Fibroblast of lung (primary cell): Measurements from ENCODE around the gene PPARG. TPM values are rescaled to one million over a fixed set of nuclear protein-coding genes. Genes with fewer than 3 reads are reported as not detected.

Source experiments
- DNase-seq, 2 donors: peaks; one replicate each; pipeline versions ENCODE4 v3.0.0 to v3.0.0-alpha.2; 2010; ENCODE audit warnings: low read depth in 2 of 2
- H2AFZ ChIP-seq: 2 replicates; pipeline ENCODE4 v1.5.1; 2012; ENCODE audit warnings: low read length, control low read depth, inconsistent platforms
- H3K27ac ChIP-seq: 2 replicates; pipeline ENCODE4 v1.5.1; 2011; ENCODE audit warnings: low read length, control low read depth; ENCODE audit not compliant: insufficient read depth
- H3K27me3 ChIP-seq: 2 replicates; pipeline ENCODE4 v1.5.1; 2011; ENCODE audit warnings: mild to moderate bottlenecking, low read length; ENCODE audit not compliant: control insufficient read depth, insufficient read depth
- H3K36me3 ChIP-seq: 2 replicates; pipeline ENCODE4 v1.5.1; 2011; ENCODE audit warnings: low read length; ENCODE audit not compliant: control insufficient read depth, insufficient read depth
- H3K4me1 ChIP-seq: 2 replicates; pipeline ENCODE4 v1.5.1; 2011; ENCODE audit warnings: low read length; ENCODE audit not compliant: control insufficient read depth, insufficient read depth; ENCODE audit errors: extremely low read depth
- H3K4me2 ChIP-seq: 2 replicates; pipeline ENCODE4 v1.5.1; 2011; ENCODE audit warnings: low read length, control low read depth; ENCODE audit not compliant: insufficient read depth; ENCODE audit errors: extremely low read depth
- H3K4me3 ChIP-seq, 4 experiments: fragments of 200-600 bp in 1 of 4; sonication (generic) in 1 of 4; replicated peaks in 1 of 4; 2 replicates each; pipeline ENCODE4 v1.5.1; 2011 to 2016; ENCODE audit warnings: low read length in 4 of 4, low read depth in 3 of 4, mild to moderate bottlenecking in 3 of 4, control low read depth in 2 of 4, inconsistent platforms in 1 of 4, mixed read lengths in 1 of 4; ENCODE audit not compliant: insufficient read depth in 1 of 4; ENCODE audit errors: control extremely low read depth in 1 of 4
- H3K79me2 ChIP-seq: 2 replicates; pipeline ENCODE4 v1.5.1; 2012; ENCODE audit warnings: mild to moderate bottlenecking, low read length, inconsistent platforms; ENCODE audit not compliant: control insufficient read depth, insufficient read depth
- H3K9ac ChIP-seq: 2 replicates; pipeline ENCODE4 v1.5.1; 2011; ENCODE audit warnings: mild to moderate bottlenecking, low read length, control low read depth; ENCODE audit not compliant: insufficient read depth
- H3K9me3 ChIP-seq: 2 replicates; pipeline ENCODE4 v1.5.1; 2012; ENCODE audit warnings: low read depth, low read length; ENCODE audit not compliant: control insufficient read depth, insufficient read depth
- H4K20me1 ChIP-seq: 2 replicates; pipeline ENCODE4 v1.5.1; 2011; ENCODE audit warnings: low read length; ENCODE audit not compliant: control insufficient read depth, insufficient read depth; ENCODE audit errors: extremely low read depth
- CTCF ChIP-seq, 2 donors: IDR thresholded peaks in 1 of 2; conservative IDR thresholded peaks in 1 of 2; 1 replicate in 1 of 2; 2 replicates in 1 of 2; pipeline ENCODE4 v1.5.1; 2011 to 2012; ENCODE audit warnings: low read length in 2 of 2, control low read depth in 1 of 2, inconsistent platforms in 1 of 2, low read depth in 1 of 2, mild to moderate bottlenecking in 1 of 2
- EZH2 ChIP-seq: IDR thresholded peaks from 2 replicates; pipeline ENCODE4 v1.5.1; 2012; ENCODE audit warnings: low read length, control low read depth, mild to moderate bottlenecking; ENCODE audit errors: missing control alignments
- polyA plus RNA-seq, 2 donors: library from polyadenylated mRNA; depleted of rRNA in 1 of 2; stranded (reverse) in 1 of 2; unstranded in 1 of 2; fragments of >200 nt; gene quantifications; 2 replicates each; pipeline ENCODE4 v1.2.1, GENCODE V29; 2011 to 2012; ENCODE audit warnings: missing spikeins in 1 of 2
- total RNA-seq: library from RNA; depleted of rRNA; stranded (reverse); fragments of >200 nt; gene quantifications from 2 replicates; pipeline ENCODE4 v1.2.1, GENCODE V29; 2014

Gene PPARG
- total and polyA plus RNA-seq, 2 donors (not counting 1 experiment from before 2014, with no cell fraction given) = 32.8 to 42.8 TPM

- Histone ChIP-seq H3K79me2 (no peaks in the 10 kb centered on the region), H4K20me1 (no peaks in the 10 kb centered on the region), H3K9me3 (no peaks in the 10 kb centered on the region), H2AFZ (no peak overlapping the region), H3K27ac (no peak overlapping the region), H3K4me1 (no peaks in the 10 kb centered on the region), H3K36me3 (no peaks in the 10 kb centered on the region), H3K9ac (no peak overlapping the region), H3K4me3 (no peak overlapping the region), H3K27me3 (peaks cover 5% of the 10 kb centered on the region), H3K4me2 (no peak overlapping the region)
- no peak for DNase-seq
- no peak for TF ChIP-seq EZH2
- no peak for TF ChIP-seq CTCF (conservative IDR thresholded peaks at IDR 0.05 in 1 of 2, IDR thresholded peaks at IDR 0.05 in 1 of 2; ENCODE audit: low read depth in 1 of 2, low read length in 2 of 2)
These were observed 171.3 kb downstream of the PPARG start for GRCh38 chr3:12460127-12460526.

GRCh38 chr3:12461097-12461649 is 172.3 kb downstream of the PPARG start:
- DNase-seq = no peak
- Histone ChIP-seq H3K27me3 (peaks cover 5% of the 10 kb centered on the region), H3K36me3 (no peaks in the 10 kb centered on the region), H3K4me3 (no peak overlapping the region), H3K4me1 (no peaks in the 10 kb centered on the region), H3K9ac (no peak overlapping the region), H3K79me2 (no peaks in the 10 kb centered on the region), H3K4me2 (no peak overlapping the region), H3K27ac (no peak overlapping the region), H3K9me3 (no peaks in the 10 kb centered on the region), H4K20me1 (no peaks in the 10 kb centered on the region), H2AFZ (no peak overlapping the region)
- TF ChIP-seq EZH2 = no peak

- H3K4me3 ChIP-seq = no peak overlapping the region
- no peaks in the 10 kb centered on the region for H3K9me3 ChIP-seq
- no peaks in the 10 kb centered on the region for H3K36me3 ChIP-seq
- peaks cover 5% of the 10 kb centered on the region for H3K27me3 ChIP-seq
- no peaks in the 10 kb centered on the region for H3K79me2 ChIP-seq
- no peak overlapping the region for H3K9ac ChIP-seq
- DNase-seq = no peak
- TF ChIP-seq EZH2 (no peak), CTCF (conservative IDR thresholded peaks at IDR 0.05 in 1 of 2, IDR thresholded peaks at IDR 0.05 in 1 of 2; ENCODE audit: low read depth in 1 of 2, low read length in 2 of 2) (no peak)
- H4K20me1 ChIP-seq = no peaks in the 10 kb centered on the region
- H3K4me2 ChIP-seq = no peak overlapping the region
- H3K27ac ChIP-seq = no peak overlapping the region
- H3K4me1 ChIP-seq = no peaks in the 10 kb centered on the region
- H2AFZ ChIP-seq = no peak overlapping the region
These were observed 173.5 kb downstream of the PPARG start for GRCh38 chr3:12462159-12462947.
